WTC11 (cell line): ENCODE data around the gene SPEF1. TPM values are rescaled to one million over a fixed set of nuclear protein-coding genes. Genes with fewer than 3 reads are reported as not detected.

Source experiments
- ATAC-seq: fragments of 200-7000 bp; cut with Tn5 transposase; 2 replicates; pipeline ENCODE4 v1.10.0; 2021; ENCODE audit warnings: mild to moderate bottlenecking, moderate library complexity
- CTCF ChIA-PET: fragments of 300-600 bp; sonication (Branson Sonifier 250); formaldehyde crosslinking; loops from one replicate; lab custom pipeline; 2021; ENCODE audit warnings: antibody characterized with exemption; lab: Charles Lee
- POLR2A ChIA-PET: fragments of 350-600 bp; sonication (Branson Sonifier 250); formaldehyde crosslinking; loops from one replicate; lab custom pipeline; 2021; ENCODE audit warnings: antibody characterized with exemption; lab: Charles Lee
- DNase-seq: peaks from one replicate; pipeline ENCODE4 v3.0.0; 2021; ENCODE audit warnings: low spot score
- H3K27ac Mint-ChIP-seq: 2 replicates; pipeline ENCODE4 v1.8.0; 2021; ENCODE audit warnings: mixed read lengths
- H3K27me3 Mint-ChIP-seq: 2 replicates; pipeline ENCODE4 v1.8.0; 2021; ENCODE audit warnings: low read depth, mild to moderate bottlenecking, moderate library complexity, mixed read lengths
- H3K36me3 Mint-ChIP-seq: 2 replicates; pipeline ENCODE4 v1.8.0; 2021; ENCODE audit warnings: mixed read lengths
- H3K4me1 Mint-ChIP-seq: 2 replicates; pipeline ENCODE4 v1.8.0; 2022; ENCODE audit warnings: mixed read lengths
- H3K4me3 Mint-ChIP-seq: 2 replicates; pipeline ENCODE4 v1.8.0; 2021; ENCODE audit warnings: mild to moderate bottlenecking, moderate library complexity, mixed read lengths
- H3K9me3 Mint-ChIP-seq: 2 replicates; pipeline ENCODE4 v1.8.0; 2021; ENCODE audit warnings: mixed read lengths
- E2F1 ChIP-seq: sonication (generic); formaldehyde crosslinking; IDR thresholded peaks from 2 replicates; pipeline ENCODE4 v1.8.0; 2022; ENCODE audit warnings: mild to moderate bottlenecking, missing genetic modification reagents
- ELF4 ChIP-seq: sonication (generic); formaldehyde crosslinking; IDR thresholded peaks from 2 replicates; pipeline ENCODE4 v1.8.1; 2022; ENCODE audit warnings: low read depth, mild to moderate bottlenecking, moderate library complexity, missing genetic modification reagents
- ERG ChIP-seq: fragments of 250-450 bp; sonication (Bioruptor Pico); IDR thresholded peaks from 2 replicates; pipeline ENCODE4 v1.8.0; 2021; ENCODE audit warnings: mild to moderate bottlenecking
- ESRRA ChIP-seq: sonication (generic); formaldehyde crosslinking; IDR thresholded peaks from 2 replicates; pipeline ENCODE4 v1.8.1; 2022; ENCODE audit warnings: mild to moderate bottlenecking, missing genetic modification reagents, borderline replicate concordance
- FOXJ3 ChIP-seq: sonication (generic); formaldehyde crosslinking; IDR thresholded peaks from 2 replicates; pipeline ENCODE4 v1.9.0; 2021; ENCODE audit warnings: missing genetic modification reagents, mild to moderate bottlenecking, borderline replicate concordance
- FOXK1 ChIP-seq: sonication (generic); formaldehyde crosslinking; IDR thresholded peaks from 2 replicates; pipeline ENCODE4 v1.8.0; 2022; ENCODE audit warnings: mild to moderate bottlenecking, moderate library complexity, missing genetic modification reagents
- JUN ChIP-seq: sonication (generic); formaldehyde crosslinking; IDR thresholded peaks from 2 replicates; pipeline ENCODE4 v1.8.0; 2023; ENCODE audit warnings: mild to moderate bottlenecking, missing genetic modification reagents
- MAX ChIP-seq: sonication (generic); formaldehyde crosslinking; IDR thresholded peaks from 2 replicates; pipeline ENCODE4 v1.8.0; 2022; ENCODE audit warnings: mild to moderate bottlenecking, missing genetic modification reagents
- MYBL2 ChIP-seq: sonication (generic); formaldehyde crosslinking; IDR thresholded peaks from 2 replicates; pipeline ENCODE4 v1.8.1; 2023; ENCODE audit warnings: mild to moderate bottlenecking, moderate library complexity, missing genetic modification reagents
- NR1H2 ChIP-seq: sonication (generic); formaldehyde crosslinking; IDR thresholded peaks from 2 replicates; pipeline ENCODE4 v1.9.0; 2021; ENCODE audit warnings: mild to moderate bottlenecking, moderate library complexity, missing genetic modification reagents
- OVOL2 ChIP-seq: fragments of 250-450 bp; sonication (Bioruptor Pico); IDR thresholded peaks from 2 replicates; pipeline ENCODE4 v1.9.0; 2021; ENCODE audit warnings: mild to moderate bottlenecking, borderline replicate concordance
- SMAD3 ChIP-seq: sonication (generic); formaldehyde crosslinking; IDR thresholded peaks from 2 replicates; pipeline ENCODE4 v1.8.0; 2022; ENCODE audit warnings: missing genetic modification reagents, mild to moderate bottlenecking, borderline replicate concordance
- SP1 ChIP-seq: sonication (generic); formaldehyde crosslinking; conservative IDR thresholded peaks from 2 replicates; pipeline ENCODE4 v1.8.1; 2022; ENCODE audit warnings: missing genetic modification reagents
- TEAD4 ChIP-seq: sonication (generic); formaldehyde crosslinking; IDR thresholded peaks from 2 replicates; pipeline ENCODE4 v1.8.0; 2022; ENCODE audit warnings: mild to moderate bottlenecking, missing genetic modification reagents
- ZMAT4 ChIP-seq: fragments of 250-450 bp; sonication (Bioruptor Pico); IDR thresholded peaks from 2 replicates; pipeline ENCODE4 v1.9.0; 2021; ENCODE audit warnings: mild to moderate bottlenecking
- ZNF138 ChIP-seq: sonication (generic); formaldehyde crosslinking; conservative IDR thresholded peaks from 2 replicates; pipeline ENCODE4 v1.8.1; 2022; ENCODE audit warnings: mild to moderate bottlenecking, moderate library complexity, missing genetic modification reagents
- ZNF396 ChIP-seq: fragments of 250-450 bp; sonication (Bioruptor Pico); IDR thresholded peaks from 2 replicates; pipeline ENCODE4 v1.8.0; 2021; ENCODE audit warnings: mild to moderate bottlenecking, moderate library complexity, borderline replicate concordance
- ZNF512 ChIP-seq: sonication (generic); formaldehyde crosslinking; IDR thresholded peaks from 2 replicates; pipeline ENCODE4 v1.8.1; 2022; ENCODE audit warnings: missing genetic modification reagents, borderline replicate concordance
- total RNA-seq: library from RNA; stranded (reverse); gene quantifications from 3 replicates; pipeline ENCODE4 v1.2.3, GENCODE V29; 2021
- TF ChIP-seq, protein P1 (sequence below): sonication (generic); formaldehyde crosslinking; IDR thresholded peaks from 2 replicates; pipeline ENCODE4 v1.8.1; 2022; ENCODE audit warnings: mild to moderate bottlenecking, moderate library complexity, missing genetic modification reagents
- TF ChIP-seq, protein P2 (sequence below): sonication (generic); formaldehyde crosslinking; IDR thresholded peaks from 2 replicates; pipeline ENCODE4 v1.8.0; 2022; ENCODE audit warnings: mild to moderate bottlenecking, missing genetic modification reagents

The SPEF1 gene
- total RNA-seq, 1 experiment from 2014 or later: 0.72 TPM

- TF ChIP-seq, protein P1, sequence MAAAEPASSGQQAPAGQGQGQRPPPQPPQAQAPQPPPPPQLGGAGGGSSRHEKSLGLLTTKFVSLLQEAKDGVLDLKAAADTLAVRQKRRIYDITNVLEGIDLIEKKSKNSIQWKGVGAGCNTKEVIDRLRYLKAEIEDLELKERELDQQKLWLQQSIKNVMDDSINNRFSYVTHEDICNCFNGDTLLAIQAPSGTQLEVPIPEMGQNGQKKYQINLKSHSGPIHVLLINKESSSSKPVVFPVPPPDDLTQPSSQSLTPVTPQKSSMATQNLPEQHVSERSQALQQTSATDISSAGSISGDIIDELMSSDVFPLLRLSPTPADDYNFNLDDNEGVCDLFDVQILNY (CRISPR knock-in tag): peak; percentile 85
- TF ChIP-seq SP1 (CRISPR knock-in tag) (peak; percentile 87), FOXK1 (peak; percentile 17; the same call in 1 of the 2 replicates), ELF4 (CRISPR knock-in tag) (peak; percentile 58; the same call in 1 of the 2 replicates), ZNF396 (CRISPR knock-in tag) (no peak), ESRRA (CRISPR knock-in tag) (no peak), ZMAT4 (CRISPR knock-in tag) (no peak), E2F1 (CRISPR knock-in tag) (peak; percentile 31; the same call in 1 of the 2 replicates), NR1H2 (CRISPR knock-in tag) (no peak), ZNF138 (CRISPR knock-in tag) (peak; percentile 54; the same call in 1 of the 2 replicates), JUN (CRISPR knock-in tag) (no peak), MAX (CRISPR knock-in tag) (peak; percentile 92), FOXJ3 (no peak)
- TF ChIP-seq, protein P2, sequence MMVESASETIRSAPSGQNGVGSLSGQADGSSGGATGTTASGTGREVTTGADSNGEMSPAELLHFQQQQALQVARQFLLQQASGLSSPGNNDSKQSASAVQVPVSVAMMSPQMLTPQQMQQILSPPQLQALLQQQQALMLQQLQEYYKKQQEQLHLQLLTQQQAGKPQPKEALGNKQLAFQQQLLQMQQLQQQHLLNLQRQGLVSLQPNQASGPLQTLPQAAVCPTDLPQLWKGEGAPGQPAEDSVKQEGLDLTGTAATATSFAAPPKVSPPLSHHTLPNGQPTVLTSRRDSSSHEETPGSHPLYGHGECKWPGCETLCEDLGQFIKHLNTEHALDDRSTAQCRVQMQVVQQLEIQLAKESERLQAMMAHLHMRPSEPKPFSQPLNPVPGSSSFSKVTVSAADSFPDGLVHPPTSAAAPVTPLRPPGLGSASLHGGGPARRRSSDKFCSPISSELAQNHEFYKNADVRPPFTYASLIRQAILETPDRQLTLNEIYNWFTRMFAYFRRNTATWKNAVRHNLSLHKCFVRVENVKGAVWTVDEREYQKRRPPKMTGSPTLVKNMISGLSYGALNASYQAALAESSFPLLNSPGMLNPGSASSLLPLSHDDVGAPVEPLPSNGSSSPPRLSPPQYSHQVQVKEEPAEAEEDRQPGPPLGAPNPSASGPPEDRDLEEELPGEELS (CRISPR knock-in tag): peak; percentile 93
- TF ChIP-seq, all 79 proteins: peak for 26
These were observed 13.6 kb downstream of the SPEF1 start, which contains the start of gene ADISSP (continued) for GRCh38 chr20:3767427-3768341.

- ATAC-seq: no peak
- POLR2A ChIA-PET: interaction anchor here (1.2 to 2.3 kb wide), 4 partner anchors 11 to 34 kb away, joined by 3 to 14 read pairs (median 8); partner anchors contain the start of gene HSPA12B
- TF ChIP-seq MYBL2 (CRISPR knock-in tag) (0 out of 2 replicates have a peak, but pooled peaks have one; percentile 9), SMAD3 (CRISPR knock-in tag) (no peak), TEAD4 (no peak), FOXK1 (no peak), ZNF512 (CRISPR knock-in tag) (no peak), ERG (no peak), OVOL2 (CRISPR knock-in tag) (no peak)
These were observed 14.2 kb downstream of the SPEF1 start for GRCh38 chr20:3767110-3767426.

More at GRCh38 chr20:3767110-3767426, 14.2 kb downstream of the SPEF1 start:
- CTCF ChIA-PET: interaction anchor here (0.9 to 8.1 kb wide), 19 partner anchors 10 to 319 kb away, joined by 3 to 195 read pairs (median 16); partner anchors contain the start of genes AP5S1, CENPB and SPEF1
- Mint-ChIP-seq H3K4me1 (peaks cover 19% of the 10 kb centered on the region), H3K36me3 (no peaks in the 10 kb centered on the region), H3K9me3 (no peaks in the 10 kb centered on the region), H3K27ac (no peak overlapping the region), H3K27me3 (peaks cover 6% of the 10 kb centered on the region), H3K4me3 (peak overlapping the region; percentile 94)
- no peak for DNase-seq
